ENCODE data around the gene FAM47E.
"Not testable (repeated sequence)": the region's sequence is repeated elsewhere in the genome, so short reads cannot be mapped to it uniquely, and the experiment has no call there.

The FAM47E gene

GRCh38 chr4:76243877-76244276 lies 7.6 kb upstream of the FAM47E start:
- not testable (repeated sequence) for H3K27ac ChIP-seq (ENCODE audit: low read depth, low read length, severe bottlenecking); H3K9me3 ChIP-seq (ENCODE audit: control insufficient read depth, low read length); H3K4me1 ChIP-seq (ENCODE audit: control insufficient read depth, insufficient read depth, low read length, poor library complexity, severe bottlenecking); H3K36me3 ChIP-seq (ENCODE audit: control insufficient read depth, insufficient read depth, low read length); H3K4me3 ChIP-seq (ENCODE audit: extremely low read depth, insufficient read depth, low read length, poor library complexity, severe bottlenecking)
- 80% methylated on average over 1 of the region's 2 CpGs; no CpG with 5 or more reads in 1 of the 2 experiments for WGBS, 2 experiments (ENCODE audit: insufficient coverage in 2 of 2)

DNA sequence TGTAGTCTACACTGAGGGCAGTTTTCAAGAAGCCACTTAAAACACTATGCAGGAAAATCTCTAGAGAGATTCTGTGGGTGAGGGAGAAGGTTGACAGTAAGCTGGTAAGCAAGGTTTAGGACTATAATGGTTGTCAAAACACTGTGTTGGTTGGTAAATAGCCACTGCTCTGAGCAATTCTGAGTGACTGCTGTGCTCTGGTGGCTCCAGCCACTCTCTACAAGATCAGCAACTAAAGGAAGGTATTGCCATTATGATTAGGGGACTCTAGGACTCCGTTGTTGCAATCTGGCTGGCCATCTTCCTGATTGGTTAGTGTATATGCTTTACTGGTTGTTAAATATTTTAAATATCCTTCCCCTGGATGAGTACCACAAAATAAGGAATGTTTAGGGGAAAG lies 5.5 kb upstream of the FAM47E start:
- Histone ChIP-seq H3K27ac (ENCODE audit: low read depth, low read length, severe bottlenecking) (no peak overlapping the region), H3K36me3 (ENCODE audit: control insufficient read depth, insufficient read depth, low read length) (no peaks in the 10 kb centered on the region), H3K9me3 (ENCODE audit: control insufficient read depth, low read length) (no peaks in the 10 kb centered on the region), H3K4me3 (ENCODE audit: extremely low read depth, insufficient read depth, low read length, poor library complexity, severe bottlenecking) (no peak overlapping the region), H3K4me1 (ENCODE audit: control insufficient read depth, insufficient read depth, low read length, poor library complexity, severe bottlenecking) (no peaks in the 10 kb centered on the region)
- WGBS, 2 experiments (ENCODE audit: insufficient coverage in 2 of 2), result no CpG with 5 or more reads among the region's 1 CpG

GRCh38 chr4:76246852-76247251 lies 4.7 kb upstream of the FAM47E start:
- H3K27ac ChIP-seq (ENCODE audit: low read depth, low read length, severe bottlenecking), result no peak overlapping the region
- no peaks in the 10 kb centered on the region for H3K36me3 ChIP-seq (ENCODE audit: control insufficient read depth, insufficient read depth, low read length)
- H3K9me3 ChIP-seq (ENCODE audit: control insufficient read depth, low read length), result no peaks in the 10 kb centered on the region
- H3K4me3 ChIP-seq (ENCODE audit: extremely low read depth, insufficient read depth, low read length, poor library complexity, severe bottlenecking), result no peak overlapping the region
- no peaks in the 10 kb centered on the region for H3K4me1 ChIP-seq (ENCODE audit: control insufficient read depth, insufficient read depth, low read length, poor library complexity, severe bottlenecking)

DNA sequence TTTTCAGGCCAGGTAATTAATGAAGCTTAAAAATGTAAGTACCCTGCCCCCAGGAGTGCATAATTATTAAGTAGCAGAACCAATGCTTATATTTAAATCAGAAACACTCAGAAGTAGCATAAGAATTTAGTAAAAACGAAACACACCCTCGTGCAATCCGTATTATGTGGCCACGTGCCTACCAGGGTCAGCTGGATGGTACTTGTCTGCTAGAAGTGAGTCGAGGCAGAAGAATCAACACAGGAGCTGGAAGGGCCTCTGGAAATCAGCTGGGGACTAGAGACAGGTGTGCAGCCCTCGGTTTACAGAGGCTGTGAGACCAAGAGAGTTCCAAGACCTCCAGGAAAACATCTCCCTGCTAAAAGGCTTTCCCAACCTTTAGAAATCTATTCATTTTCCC lies 559 bp upstream of the FAM47E start:
- no peak overlapping the region for H3K27ac ChIP-seq (ENCODE audit: low read depth, low read length, severe bottlenecking)
- 36 to 42% methylated on average over 6 of the region's 6 CpGs for WGBS, 2 experiments (ENCODE audit: insufficient coverage in 2 of 2)
- H3K4me1 ChIP-seq (ENCODE audit: control insufficient read depth, insufficient read depth, low read length, poor library complexity, severe bottlenecking), result no peaks in the 10 kb centered on the region
- peak overlapping the region; percentile 37 for H3K4me3 ChIP-seq (ENCODE audit: extremely low read depth, insufficient read depth, low read length, poor library complexity, severe bottlenecking)
- no peaks in the 10 kb centered on the region for H3K36me3 ChIP-seq (ENCODE audit: control insufficient read depth, insufficient read depth, low read length)
- no peaks in the 10 kb centered on the region for H3K9me3 ChIP-seq (ENCODE audit: control insufficient read depth, low read length)

- Histone ChIP-seq H3K27ac (ENCODE audit: low read depth, low read length, severe bottlenecking) (no peak overlapping the region), H3K36me3 (ENCODE audit: control insufficient read depth, insufficient read depth, low read length) (no peaks in the 10 kb centered on the region), H3K4me3 (ENCODE audit: extremely low read depth, insufficient read depth, low read length, poor library complexity, severe bottlenecking) (peak overlapping the region; percentile 37), H3K4me1 (ENCODE audit: control insufficient read depth, insufficient read depth, low read length, poor library complexity, severe bottlenecking) (no peaks in the 10 kb centered on the region), H3K9me3 (ENCODE audit: control insufficient read depth, low read length) (no peaks in the 10 kb centered on the region)
- 82 to 91% methylated on average over 6 of the region's 8 CpGs for whole genome bisulfite sequencing, 2 experiments (ENCODE audit: insufficient coverage in 2 of 2)
Observed at GRCh38 chr4:76252271-76252653, 741 bp downstream of the FAM47E start.

GRCh38 chr4:76253511-76253910 lies 2.0 kb downstream of the FAM47E start:
- 66 to 78% methylated on average over 4 of the region's 6 CpGs for WGBS, 2 experiments (ENCODE audit: insufficient coverage in 2 of 2)
- no peaks in the 10 kb centered on the region for H3K4me1 ChIP-seq (ENCODE audit: control insufficient read depth, insufficient read depth, low read length, poor library complexity, severe bottlenecking)
- no peak overlapping the region for H3K27ac ChIP-seq (ENCODE audit: low read depth, low read length, severe bottlenecking)
- no peaks in the 10 kb centered on the region for H3K9me3 ChIP-seq (ENCODE audit: control insufficient read depth, low read length)
- H3K4me3 ChIP-seq (ENCODE audit: extremely low read depth, insufficient read depth, low read length, poor library complexity, severe bottlenecking), result no peak overlapping the region
- H3K36me3 ChIP-seq (ENCODE audit: control insufficient read depth, insufficient read depth, low read length), result no peaks in the 10 kb centered on the region

DNA sequence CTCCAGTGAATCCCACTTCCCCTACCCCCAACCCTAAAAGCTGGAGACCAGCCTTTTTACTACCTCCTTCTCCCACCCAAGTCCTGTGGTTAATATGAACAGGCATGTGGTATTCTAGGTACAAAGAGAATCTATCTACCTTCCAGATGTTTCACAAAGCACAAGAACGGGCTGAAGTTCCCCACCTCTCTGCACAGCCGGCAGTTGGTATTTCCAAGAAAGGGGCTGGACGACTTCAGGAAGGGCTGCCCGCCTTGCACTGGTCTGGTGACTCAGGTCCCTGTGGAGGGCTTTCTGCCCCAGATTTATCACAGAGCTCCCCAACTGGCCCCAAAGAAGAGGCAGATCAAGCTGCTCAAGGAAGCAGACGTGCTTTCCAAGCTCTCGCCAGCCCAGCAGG lies 4.5 kb downstream of the FAM47E start:
- no peak overlapping the region for H3K4me3 ChIP-seq (ENCODE audit: extremely low read depth, insufficient read depth, low read length, poor library complexity, severe bottlenecking)
- no peak overlapping the region for H3K27ac ChIP-seq (ENCODE audit: low read depth, low read length, severe bottlenecking)
- H3K36me3 ChIP-seq (ENCODE audit: control insufficient read depth, insufficient read depth, low read length), result no peaks in the 10 kb centered on the region
- no peaks in the 10 kb centered on the region for H3K9me3 ChIP-seq (ENCODE audit: control insufficient read depth, low read length)
- 90 to 95% methylated on average over 4 of the region's 6 CpGs for WGBS, 2 experiments (ENCODE audit: insufficient coverage in 2 of 2)
- no peaks in the 10 kb centered on the region for H3K4me1 ChIP-seq (ENCODE audit: control insufficient read depth, insufficient read depth, low read length, poor library complexity, severe bottlenecking)

GRCh38 chr4:76256968-76257367 lies 5.4 kb downstream of the FAM47E start:
- H3K36me3 ChIP-seq (ENCODE audit: control insufficient read depth, insufficient read depth, low read length), result no peaks in the 10 kb centered on the region
- 100% methylated on average over 1 of the region's 1 CpG; no CpG with 5 or more reads in 1 of the 2 experiments for WGBS, 2 experiments (ENCODE audit: insufficient coverage in 2 of 2)
- H3K27ac ChIP-seq (ENCODE audit: low read depth, low read length, severe bottlenecking), result no peak overlapping the region

GRCh38 chr4:76257824-76258223 lies 6.3 kb downstream of the FAM47E start:
- Histone ChIP-seq H3K27ac (ENCODE audit: low read depth, low read length, severe bottlenecking) (no peak overlapping the region), H3K9me3 (ENCODE audit: control insufficient read depth, low read length) (no peaks in the 10 kb centered on the region)
- 86% methylated on average over 3 of the region's 3 CpGs; no CpG with 5 or more reads in 1 of the 2 experiments for WGBS, 2 experiments (ENCODE audit: insufficient coverage in 2 of 2)

More at GRCh38 chr4:76256968-76257367, 5.4 kb downstream of the FAM47E start:
- Histone ChIP-seq H3K9me3 (ENCODE audit: control insufficient read depth, low read length) (no peaks in the 10 kb centered on the region), H3K4me1 (ENCODE audit: control insufficient read depth, insufficient read depth, low read length, poor library complexity, severe bottlenecking) (no peaks in the 10 kb centered on the region), H3K4me3 (ENCODE audit: extremely low read depth, insufficient read depth, low read length, poor library complexity, severe bottlenecking) (no peak overlapping the region)

GRCh38 chr4:76260571-76260970 lies 9.1 kb downstream of the FAM47E start:
- no peak overlapping the region for H3K4me3 ChIP-seq (ENCODE audit: extremely low read depth, insufficient read depth, low read length, poor library complexity, severe bottlenecking)
- no peaks in the 10 kb centered on the region for H3K4me1 ChIP-seq (ENCODE audit: control insufficient read depth, insufficient read depth, low read length, poor library complexity, severe bottlenecking)
- H3K27ac ChIP-seq (ENCODE audit: low read depth, low read length, severe bottlenecking), result no peak overlapping the region
- WGBS, 2 experiments (ENCODE audit: insufficient coverage in 2 of 2), result no CpG with 5 or more reads among the region's 1 CpG
- no peaks in the 10 kb centered on the region for H3K9me3 ChIP-seq (ENCODE audit: control insufficient read depth, low read length)
- H3K36me3 ChIP-seq (ENCODE audit: control insufficient read depth, insufficient read depth, low read length), result no peaks in the 10 kb centered on the region

More at GRCh38 chr4:76257824-76258223, 6.3 kb downstream of the FAM47E start:
- Histone ChIP-seq H3K36me3 (ENCODE audit: control insufficient read depth, insufficient read depth, low read length) (no peaks in the 10 kb centered on the region), H3K4me3 (ENCODE audit: extremely low read depth, insufficient read depth, low read length, poor library complexity, severe bottlenecking) (no peak overlapping the region), H3K4me1 (ENCODE audit: control insufficient read depth, insufficient read depth, low read length, poor library complexity, severe bottlenecking) (no peaks in the 10 kb centered on the region)

- Histone ChIP-seq H3K9me3 (ENCODE audit: control insufficient read depth, low read length) (no peaks in the 10 kb centered on the region), H3K36me3 (ENCODE audit: control insufficient read depth, insufficient read depth, low read length) (no peaks in the 10 kb centered on the region), H3K4me1 (ENCODE audit: control insufficient read depth, insufficient read depth, low read length, poor library complexity, severe bottlenecking) (no peaks in the 10 kb centered on the region), H3K4me3 (ENCODE audit: extremely low read depth, insufficient read depth, low read length, poor library complexity, severe bottlenecking) (no peak overlapping the region), H3K27ac (ENCODE audit: low read depth, low read length, severe bottlenecking) (no peak overlapping the region)
- WGBS, 2 experiments (ENCODE audit: insufficient coverage in 2 of 2), result 96 to 97% methylated on average over 4 to 5 of the region's 6 CpGs
Observed at GRCh38 chr4:76265631-76266218, 14.2 kb downstream of the FAM47E start.
